SK-N-MC (cell line): ENCODE results near the gene JUN.

Experiments
- DNase-seq: peaks from one replicate; pipeline ENCODE4 v3.0.0-alpha.2; 2011; ENCODE audit warnings: low read depth, low spot score
- H3K27ac ChIP-seq: fragments of 200-600 bp; sonication (generic); 2 replicates; pipeline ENCODE4 v1.5.1; 2016; ENCODE audit warnings: mixed run types
- H3K36me3 ChIP-seq: fragments of 200-600 bp; sonication (generic); 2 replicates; pipeline ENCODE4 v1.6.1; 2017; ENCODE audit warnings: antibody characterized with exemption, low read length, mixed read lengths; ENCODE audit not compliant: insufficient read depth
- H3K4me3 ChIP-seq: fragments of 200-600 bp; sonication (generic); 2 replicates; pipeline ENCODE4 v1.5.1; 2016
- H3K9ac ChIP-seq: fragments of 200-600 bp; sonication (generic); 2 replicates; pipeline ENCODE4 v1.8.0; 2017; ENCODE audit warnings: mixed run types, mixed read lengths; ENCODE audit not compliant: insufficient read length
- H3K9me3 ChIP-seq: fragments of 200-600 bp; sonication (generic); 2 replicates; pipeline ENCODE4 v1.6.1; 2017; ENCODE audit warnings: low read depth, mild to moderate bottlenecking, antibody characterized with exemption, low read length, moderate library complexity, mixed read lengths
- EZH2 ChIP-seq: fragments of 200-600 bp; sonication (generic); IDR thresholded peaks from one replicate; pipeline ENCODE4 v1.6.1; 2017; ENCODE audit warnings: antibody characterized with exemption
- FOXP2 ChIP-seq: optimal IDR thresholded peaks from 2 replicates; pipeline ENCODE3; 2011; ENCODE audit warnings: mild to moderate bottlenecking, moderate library complexity; ENCODE audit not compliant: insufficient read depth; ENCODE audit errors: extremely low read length, control extremely low read depth
- POLR2AphosphoS5 ChIP-seq: IDR thresholded peaks from 2 replicates; pipeline ENCODE4 v1.6.1; 2012; ENCODE audit warnings: mild to moderate bottlenecking, low read depth, low read length, borderline replicate concordance

Gene JUN

GRCh38 chr1:58765006-58765405, 18.8 kb downstream of the JUN start:
- H3K36me3 ChIP-seq: no peaks in the 10 kb centered on the region
- TF ChIP-seq EZH2: no peak
- TF ChIP-seq FOXP2: no peak
- TF ChIP-seq POLR2AphosphoS5: no peak
- no peaks in the 10 kb centered on the region for H3K9me3 ChIP-seq
- no peak overlapping the region for H3K27ac ChIP-seq
- H3K4me3 ChIP-seq: no peak overlapping the region
- no peak for DNase-seq
- H3K9ac ChIP-seq: no peak overlapping the region

DNA sequence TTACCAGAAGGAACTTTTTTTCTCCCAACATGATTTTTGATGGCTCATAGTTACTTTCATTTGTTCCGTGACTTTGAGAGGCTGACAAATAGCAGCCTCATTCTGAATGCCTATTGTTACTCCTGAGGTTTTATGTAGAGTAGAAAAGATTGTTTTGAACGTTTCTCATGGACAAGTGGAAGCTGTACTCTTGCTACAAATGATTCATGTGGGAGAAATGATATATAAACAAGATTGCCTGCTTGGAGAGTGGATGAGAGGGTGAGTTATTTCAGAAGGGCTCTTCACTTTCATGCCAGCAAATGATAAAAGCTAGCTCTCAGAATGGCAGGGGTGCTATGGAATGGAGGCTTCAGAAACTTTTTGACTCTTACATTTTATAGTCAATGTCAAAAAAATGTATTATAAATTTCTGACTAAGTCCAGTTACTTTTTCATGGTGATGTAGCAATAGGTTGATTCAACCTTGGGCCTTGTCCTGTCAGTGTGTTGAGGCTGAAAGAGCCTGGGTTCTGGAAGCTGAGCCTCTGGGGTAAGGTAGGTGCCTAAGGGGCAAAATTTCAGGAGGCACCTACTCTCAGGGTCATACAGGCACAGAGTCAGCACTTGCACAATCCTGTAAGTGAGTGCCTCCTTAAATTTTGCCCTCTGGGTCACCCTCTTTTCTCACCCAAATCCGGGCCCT, 19.4 kb downstream of the JUN start:
- Histone ChIP-seq H3K36me3 (no peaks in the 10 kb centered on the region), H3K9ac (no peak overlapping the region), H3K9me3 (no peaks in the 10 kb centered on the region), H3K27ac (no peak overlapping the region), H3K4me3 (no peak overlapping the region)
- DNase-seq: no peak
- TF ChIP-seq EZH2: no peak
- TF ChIP-seq POLR2AphosphoS5: no peak
- no peak for TF ChIP-seq FOXP2

DNA sequence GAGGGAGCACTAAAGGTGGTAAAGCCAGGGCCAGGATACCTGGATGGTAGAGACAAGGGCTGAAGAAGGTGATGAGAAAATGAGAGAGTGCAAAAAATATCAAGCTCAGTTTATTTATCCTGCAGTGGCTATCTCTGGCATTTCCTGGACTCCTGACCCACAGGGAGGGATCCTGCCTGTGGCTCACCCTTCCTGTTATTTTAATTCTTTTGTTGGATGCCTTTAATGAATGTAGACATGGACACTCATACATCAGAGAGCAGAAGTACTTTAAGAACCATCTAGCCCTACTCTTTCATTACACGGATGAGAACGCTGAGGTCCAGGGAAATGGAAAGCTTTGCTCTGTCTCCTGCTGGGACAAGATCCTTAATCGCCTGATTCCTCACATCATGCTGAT, 20.6 kb downstream of the JUN start:
- H3K9me3 ChIP-seq: no peaks in the 10 kb centered on the region
- H3K9ac ChIP-seq: no peak overlapping the region
- DNase-seq: no peak

GRCh38 chr1:58762806-58763205, 21.0 kb downstream of the JUN start:
- Histone ChIP-seq H3K27ac (no peak overlapping the region), H3K9ac (no peak overlapping the region), H3K4me3 (no peak overlapping the region), H3K36me3 (no peaks in the 10 kb centered on the region), H3K9me3 (no peaks in the 10 kb centered on the region)
- no peak for TF ChIP-seq FOXP2
- no peak for TF ChIP-seq EZH2
- TF ChIP-seq POLR2AphosphoS5: no peak
- DNase-seq: no peak

More for the DNA sequence above, 20.6 kb downstream of the JUN start:
- H3K27ac ChIP-seq: no peak overlapping the region
- TF ChIP-seq EZH2 (no peak), POLR2AphosphoS5 (no peak), FOXP2 (no peak)
- no peaks in the 10 kb centered on the region for H3K36me3 ChIP-seq
- H3K4me3 ChIP-seq: no peak overlapping the region

- no peak overlapping the region for H3K27ac ChIP-seq
- DNase-seq: no peak
- H3K9ac ChIP-seq: no peak overlapping the region
- TF ChIP-seq FOXP2 (no peak), EZH2 (no peak), POLR2AphosphoS5 (no peak)
- no peaks in the 10 kb centered on the region for H3K9me3 ChIP-seq
- H3K4me3 ChIP-seq: no peak overlapping the region
- no peaks in the 10 kb centered on the region for H3K36me3 ChIP-seq
Measured at GRCh38 chr1:58755468-58755872, 28.4 kb downstream of the JUN start.

GRCh38 chr1:58754683-58755467, 29.0 kb downstream of the JUN start:
- H3K9me3 ChIP-seq: no peaks in the 10 kb centered on the region
- DNase-seq: no peak
- no peaks in the 10 kb centered on the region for H3K36me3 ChIP-seq
- no peak for TF ChIP-seq POLR2AphosphoS5
- no peak overlapping the region for H3K4me3 ChIP-seq
- H3K27ac ChIP-seq: no peak overlapping the region
- no peak overlapping the region for H3K9ac ChIP-seq

DNA sequence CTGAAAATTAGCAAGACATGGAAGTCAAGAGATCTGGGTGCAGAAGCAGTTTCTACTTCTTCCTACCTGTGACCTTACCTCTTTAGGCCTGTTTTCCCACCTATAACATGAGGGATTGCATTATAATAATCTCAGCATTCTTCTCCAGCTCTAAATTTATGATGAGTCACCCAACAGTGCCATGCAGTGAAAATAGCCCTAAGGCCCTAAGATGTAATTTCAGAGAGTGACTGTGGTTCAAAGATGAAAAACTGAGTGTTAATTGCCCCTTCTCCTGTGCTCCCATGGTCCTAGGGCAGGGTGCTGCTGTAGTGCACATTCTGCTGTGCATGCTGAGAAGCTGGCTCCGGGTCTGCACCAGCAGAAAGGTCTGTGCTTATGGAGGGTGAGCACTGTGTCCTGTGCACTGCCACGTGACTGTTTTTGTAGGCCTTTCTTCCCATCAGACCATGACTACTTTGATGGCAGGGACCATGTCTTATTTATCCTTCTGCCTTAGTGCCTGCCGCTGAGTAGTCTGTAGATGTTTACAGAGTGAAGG, 29.7 kb downstream of the JUN start:
- TF ChIP-seq EZH2 (no peak), POLR2AphosphoS5 (no peak), FOXP2 (no peak)
- H3K9ac ChIP-seq: no peak overlapping the region

GRCh38 chr1:58753431-58753866, 30.4 kb downstream of the JUN start:
- no peak overlapping the region for H3K27ac ChIP-seq
- H3K9me3 ChIP-seq: no peaks in the 10 kb centered on the region
- no peak overlapping the region for H3K4me3 ChIP-seq
- no peak for DNase-seq
- no peaks in the 10 kb centered on the region for H3K36me3 ChIP-seq
- TF ChIP-seq EZH2 (no peak), FOXP2 (no peak), POLR2AphosphoS5 (no peak)
- H3K9ac ChIP-seq: no peak overlapping the region

More for the DNA sequence above, 29.7 kb downstream of the JUN start:
- Histone ChIP-seq H3K27ac (no peak overlapping the region), H3K9me3 (no peaks in the 10 kb centered on the region), H3K4me3 (no peak overlapping the region), H3K36me3 (no peaks in the 10 kb centered on the region)
- DNase-seq: no peak
